Activated CD4-positive, CD25-positive, alpha-beta regulatory T cell (primary cell): ENCODE results near the gene FBXL19.
A peak's percentile ranks its signal among the peaks of the same experiment; 100 is the strongest.

Experiments used
- DNase-seq, 4 experiments: peaks; one replicate each; lab custom pipeline; 2025; lab: John Stamatoyannopoulos, UW

The FBXL19 gene

GRCh38 chr16:30986129-30986991 lies 63.0 kb downstream of the FBXL19 start:
- no peak for DNase-seq

DNA sequence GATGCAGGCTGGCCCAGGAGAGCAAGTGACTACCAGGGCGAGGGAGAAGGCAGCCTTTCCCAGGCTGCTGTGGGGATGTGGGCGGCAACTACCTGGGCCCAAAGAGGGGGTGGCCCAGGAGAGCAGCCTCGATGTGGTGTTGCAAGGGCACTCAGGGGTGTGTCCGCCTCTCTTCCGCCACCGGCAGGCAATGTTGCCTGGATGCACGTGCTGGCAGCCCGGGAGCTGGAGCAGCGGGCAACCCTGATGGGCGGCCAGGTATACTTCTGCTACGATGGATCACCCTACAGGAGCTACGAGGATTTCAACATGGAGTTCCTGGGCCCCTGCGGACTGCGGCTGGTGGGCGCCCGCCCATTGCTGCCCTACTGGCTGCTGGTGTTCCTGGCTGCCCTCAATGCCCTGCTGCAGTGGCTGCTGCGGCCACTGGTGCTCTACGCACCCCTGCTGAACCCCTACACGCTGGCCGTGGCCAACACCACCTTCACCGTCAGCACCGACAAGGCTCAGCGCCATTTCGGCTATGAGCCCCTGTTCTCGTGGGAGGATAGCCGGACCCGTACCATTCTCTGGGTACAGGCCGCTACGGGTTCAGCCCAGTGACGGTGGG lies 64.3 kb downstream of the FBXL19 start:
- DNase-seq: no peak

GRCh38 chr16:30989469-30990047 lies 66.2 kb downstream of the FBXL19 start:
- DNase-seq: no peak

- no peak for DNase-seq
Measured at GRCh38 chr16:30990105-30990504, 66.7 kb downstream of the FBXL19 start.

DNA sequence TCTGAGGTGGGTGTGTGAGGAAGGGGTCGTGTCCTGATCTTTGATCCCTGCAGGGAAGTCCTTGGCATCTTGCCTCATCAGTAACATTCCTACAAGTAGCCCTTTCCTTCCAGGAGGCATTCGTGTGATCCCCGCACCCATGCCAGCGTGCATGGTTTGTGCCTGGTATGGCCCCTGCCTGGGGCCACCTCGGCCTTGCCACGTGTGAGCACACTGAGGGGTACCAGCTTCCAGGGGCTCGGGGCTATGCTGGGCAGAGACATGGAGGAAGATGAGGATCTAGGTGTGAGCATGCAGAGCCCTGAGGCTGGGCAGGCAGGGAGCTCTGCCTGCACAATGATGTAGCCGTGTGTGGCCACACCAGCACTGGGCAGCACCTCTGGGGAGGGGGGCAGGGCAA lies 67.7 kb downstream of the FBXL19 start:
- no peak for DNase-seq

- DNase-seq: no peak
Measured at GRCh38 chr16:30992276-30992780, 69.0 kb downstream of the FBXL19 start.

- DNase-seq: no peak
Measured at GRCh38 chr16:30992931-30993816, 69.8 kb downstream of the FBXL19 start.

DNA sequence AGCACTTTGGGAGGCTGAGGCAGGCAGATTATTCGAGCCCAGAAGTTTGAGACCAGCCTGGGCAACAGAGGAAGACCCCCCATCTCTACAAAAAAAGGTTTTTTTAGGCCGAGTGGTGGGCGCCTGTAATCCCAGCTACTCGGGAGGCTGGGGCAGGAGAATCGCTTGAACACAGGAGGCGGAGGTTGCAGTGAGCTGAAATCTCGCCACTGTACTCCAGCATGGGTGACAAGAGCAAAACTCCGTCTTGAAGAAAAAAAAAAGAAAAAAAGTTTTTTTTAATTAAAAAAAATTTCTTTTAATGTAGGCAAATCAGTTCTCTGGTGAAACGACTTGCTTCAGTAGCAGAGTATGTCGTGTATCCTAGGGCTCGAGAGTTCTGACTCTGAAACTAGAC lies 72.6 kb downstream of the FBXL19 start:
- no peak for DNase-seq

DNA sequence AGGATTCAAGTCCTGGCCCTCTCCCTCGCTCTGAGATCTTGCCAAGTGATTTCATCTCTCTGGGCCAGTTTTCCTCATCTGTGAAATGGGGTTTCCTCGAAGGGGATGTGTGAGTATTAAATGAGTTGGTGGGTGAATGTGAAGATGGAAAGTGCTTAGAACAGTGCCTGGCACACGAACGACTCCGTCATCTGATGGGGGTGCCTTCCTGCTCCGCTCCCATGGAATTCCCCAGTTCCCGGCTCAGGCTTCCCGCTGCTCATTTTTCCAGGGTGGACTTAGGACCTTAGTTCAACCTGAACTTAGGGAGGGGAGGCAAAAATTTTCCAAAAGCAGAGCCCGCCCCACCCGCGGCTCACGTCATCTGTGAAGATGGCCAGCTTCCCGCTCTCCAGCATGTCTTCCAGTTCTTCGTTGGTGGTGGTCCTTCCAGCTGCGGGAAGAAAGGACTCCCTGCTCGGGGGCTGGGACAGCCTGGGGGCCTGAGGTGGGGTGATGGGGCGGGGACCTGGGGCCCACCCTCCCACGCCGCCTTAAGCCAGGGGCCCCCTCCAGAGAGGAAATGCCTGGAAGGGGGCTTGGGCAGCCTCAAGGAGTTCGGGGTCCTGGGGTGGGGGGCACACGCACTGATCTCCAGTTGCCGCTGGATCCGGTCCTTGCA lies 73.1 kb downstream of the FBXL19 start:
- no peak for DNase-seq

GRCh38 chr16:30996985-30997724 lies 73.8 kb downstream of the FBXL19 start:
- peak; percentile 67 to 78 (median 70) for DNase-seq

GRCh38 chr16:30997725-30998711 lies 74.6 kb downstream of the FBXL19 start:
- no peak for DNase-seq
